Immature natural killer cell (primary cell): ENCODE results near the gene WAC. TPM values are rescaled to one million over a fixed set of nuclear protein-coding genes. Genes with fewer than 3 reads are reported as not detected.
A peak's percentile ranks its signal among the peaks of the same experiment; 100 is the strongest.

Source experiments
- DNase-seq, 3 donors: peaks; one replicate each; pipeline ENCODE4 v3.0.0; 2022; ENCODE audit warnings: mixed read lengths in 1 of 3
- H3K27ac Mint-ChIP-seq, 6 donors: one replicate each; pipeline ENCODE4 v1.8.0; 2020; ENCODE audit warnings: mixed read lengths in 6 of 6, mild to moderate bottlenecking in 5 of 6, inconsistent platforms in 4 of 6, moderate library complexity in 3 of 6
- H3K27me3 Mint-ChIP-seq, 3 donors: one replicate each; pipeline ENCODE4 v1.8.0; 2020 to 2021; ENCODE audit warnings: low read depth in 3 of 3, mild to moderate bottlenecking in 3 of 3, mixed read lengths in 3 of 3, moderate library complexity in 3 of 3, inconsistent platforms in 1 of 3
- H3K36me3 Mint-ChIP-seq, 3 donors: one replicate each; pipeline ENCODE4 v1.8.0; 2020; ENCODE audit warnings: mixed read lengths in 3 of 3, inconsistent platforms in 2 of 3, mild to moderate bottlenecking in 2 of 3
- H3K4me1 Mint-ChIP-seq, 2 donors: one replicate each; pipeline ENCODE4 v1.8.0; 2020; ENCODE audit warnings: inconsistent platforms in 2 of 2, mild to moderate bottlenecking in 2 of 2, mixed read lengths in 2 of 2, moderate library complexity in 1 of 2
- H3K4me3 Mint-ChIP-seq, 5 donors: one replicate each; pipeline ENCODE4 v1.8.0; 2020; ENCODE audit warnings: mild to moderate bottlenecking in 5 of 5, mixed read lengths in 5 of 5, inconsistent platforms in 3 of 5, moderate library complexity in 3 of 5
- H3K9me3 Mint-ChIP-seq, 6 donors: one replicate each; pipeline ENCODE4 v1.8.0; 2020; ENCODE audit warnings: mild to moderate bottlenecking in 6 of 6, mixed read lengths in 6 of 6, inconsistent platforms in 4 of 6, moderate library complexity in 3 of 6
- polyA plus RNA-seq, 3 donors: library from polyadenylated mRNA; unstranded; fragments of 300-500 nt; fragmentation: Illumina TruSeq; gene quantifications; one replicate each; pipeline ENCODE4 v1.2.3, GENCODE V29; 2021

WAC gene
- polyA plus RNA-seq, 3 donors from 2014 or later: 55.8 to 105 (median 62.7) TPM

DNA sequence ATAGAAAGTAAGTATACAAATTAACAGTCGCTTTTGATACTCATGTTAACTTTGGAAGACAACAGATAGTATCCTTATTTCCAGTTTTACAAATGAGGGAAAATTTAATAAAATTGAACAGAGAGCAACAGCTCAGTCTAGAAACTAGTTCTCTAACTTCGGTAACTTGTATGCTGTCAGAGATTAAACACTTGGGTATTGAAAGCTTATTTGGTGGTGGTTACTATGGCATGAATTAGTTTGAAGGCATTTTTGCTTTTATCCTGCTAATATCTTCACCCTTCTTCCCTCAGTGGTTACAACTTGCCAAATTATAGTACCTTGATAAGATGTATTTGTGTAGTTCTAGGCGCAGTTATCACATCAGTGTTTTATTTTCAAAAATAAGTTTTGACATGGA, 7.2 kb downstream of the WAC start:
- H3K27ac Mint-ChIP-seq: peak overlapping the region in 3 of 6 donors; percentile 5 to 48 (median 35)
- H3K27me3 Mint-ChIP-seq: peaks cover 0 to 7% (median 5%) of the 10 kb centered on the region in 3 donors
- peaks cover 5 to 41% (median 11%) of the 10 kb centered on the region in 3 donors for H3K36me3 Mint-ChIP-seq
- no peaks in the 10 kb centered on the region for H3K9me3 Mint-ChIP-seq
- no peak for DNase-seq
- H3K4me3 Mint-ChIP-seq: no peak overlapping the region
- peaks cover 71 to 98% of the 10 kb centered on the region in 2 donors for H3K4me1 Mint-ChIP-seq

DNA sequence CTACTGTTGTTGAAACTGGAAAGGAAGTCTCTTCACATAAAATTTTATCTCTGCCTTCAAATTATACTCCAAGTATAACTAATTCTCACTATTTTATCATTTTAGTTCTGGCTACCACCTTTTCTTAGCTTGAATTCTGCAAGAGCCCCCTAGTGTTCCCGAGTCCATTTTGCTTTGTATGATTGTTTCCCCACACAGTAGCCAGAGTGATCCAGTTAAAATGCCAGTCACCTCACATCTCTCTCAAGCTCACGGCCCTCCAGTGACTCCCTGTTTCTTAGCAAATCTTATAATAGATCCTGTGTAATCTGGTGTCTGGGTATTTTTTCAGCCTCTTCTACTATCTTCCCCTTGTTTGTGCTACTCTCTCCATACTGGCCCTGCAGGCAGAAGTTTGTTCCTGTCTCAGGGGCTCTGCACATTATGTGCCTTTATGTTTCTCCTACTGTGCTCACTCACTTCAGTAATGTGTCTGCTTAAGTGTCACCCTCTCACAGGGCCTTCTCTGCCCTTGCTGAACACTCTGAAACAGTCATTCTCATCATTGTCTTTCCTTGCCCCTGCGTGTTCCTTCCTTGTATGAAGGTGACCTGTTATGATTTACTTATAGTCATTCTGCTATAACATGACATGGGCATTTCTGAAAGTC, 8.9 kb downstream of the WAC start:
- Mint-ChIP-seq H3K27me3 (peaks cover 0 to 5% (median 0%) of the 10 kb centered on the region in 3 donors), H3K4me3 (peak overlapping the region in 1 of 5 donors; percentile 5), H3K27ac (peak overlapping the region in 5 of 6 donors; percentile 5 to 73 (median 18)), H3K9me3 (no peaks in the 10 kb centered on the region), H3K36me3 (peaks cover 0 to 31% (median 3%) of the 10 kb centered on the region in 3 donors), H3K4me1 (peaks cover 70 to 99% of the 10 kb centered on the region in 2 donors)
- DNase-seq: no peak

DNA sequence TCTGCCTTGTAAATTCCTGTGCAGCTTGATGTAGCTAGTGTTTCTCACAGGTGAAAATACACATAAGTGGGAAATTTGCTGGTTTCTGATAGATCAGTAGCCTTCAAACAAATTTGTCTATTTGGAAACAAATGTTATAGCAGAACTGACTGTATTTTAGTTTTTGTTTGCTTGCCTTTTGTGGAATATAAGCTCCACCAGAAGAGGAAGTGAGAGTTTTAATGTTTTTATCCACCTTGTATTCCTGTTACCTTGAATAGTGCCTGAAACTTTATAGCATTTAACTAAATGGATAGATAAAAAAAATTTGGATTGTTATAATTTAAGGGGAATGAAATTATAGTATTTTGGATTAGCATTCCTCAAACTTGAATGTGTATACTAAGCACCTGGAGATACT, 9.8 kb downstream of the WAC start:
- peaks cover 0 to 22% (median 0%) of the 10 kb centered on the region in 3 donors for H3K36me3 Mint-ChIP-seq
- H3K4me1 Mint-ChIP-seq: peaks cover 64 to 99% of the 10 kb centered on the region in 2 donors
- peak overlapping the region in 3 of 6 donors; percentile 9 to 18 (median 12) for H3K27ac Mint-ChIP-seq
- no peak for DNase-seq
- H3K4me3 Mint-ChIP-seq: peak overlapping the region in 1 of 5 donors; percentile 19
- H3K9me3 Mint-ChIP-seq: no peaks in the 10 kb centered on the region
- H3K27me3 Mint-ChIP-seq: peaks cover 0 to 4% (median 0%) of the 10 kb centered on the region in 3 donors

DNA sequence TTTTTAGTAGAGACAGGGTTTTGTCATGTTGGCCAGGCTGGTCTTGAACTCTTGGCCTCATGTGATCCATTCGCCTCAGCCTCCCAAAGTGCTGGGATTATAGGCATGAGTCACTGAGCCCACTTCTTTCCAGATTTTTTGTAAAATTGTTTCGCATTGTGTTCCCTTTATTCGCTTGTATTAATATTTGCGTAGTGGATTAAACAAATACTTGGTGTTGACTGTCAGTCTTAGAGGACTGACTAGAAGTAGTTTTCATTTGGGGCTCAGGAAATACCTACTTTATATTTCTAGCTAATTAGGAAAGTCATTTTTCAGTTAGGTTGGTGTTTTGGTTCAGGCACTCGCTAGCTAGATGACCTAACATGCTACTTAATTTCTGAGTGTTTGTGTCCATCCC, 11.1 kb downstream of the WAC start:
- peaks cover 0 to 23% (median 6%) of the 10 kb centered on the region in 3 donors for H3K36me3 Mint-ChIP-seq
- H3K4me1 Mint-ChIP-seq: peaks cover 64 to 98% of the 10 kb centered on the region in 2 donors
- no peaks in the 10 kb centered on the region for H3K27me3 Mint-ChIP-seq
- no peaks in the 10 kb centered on the region for H3K9me3 Mint-ChIP-seq
- no peak for DNase-seq
- peak overlapping the region in 4 of 6 donors; percentile 25 to 71 (median 52) for H3K27ac Mint-ChIP-seq
- no peak overlapping the region for H3K4me3 Mint-ChIP-seq

DNA sequence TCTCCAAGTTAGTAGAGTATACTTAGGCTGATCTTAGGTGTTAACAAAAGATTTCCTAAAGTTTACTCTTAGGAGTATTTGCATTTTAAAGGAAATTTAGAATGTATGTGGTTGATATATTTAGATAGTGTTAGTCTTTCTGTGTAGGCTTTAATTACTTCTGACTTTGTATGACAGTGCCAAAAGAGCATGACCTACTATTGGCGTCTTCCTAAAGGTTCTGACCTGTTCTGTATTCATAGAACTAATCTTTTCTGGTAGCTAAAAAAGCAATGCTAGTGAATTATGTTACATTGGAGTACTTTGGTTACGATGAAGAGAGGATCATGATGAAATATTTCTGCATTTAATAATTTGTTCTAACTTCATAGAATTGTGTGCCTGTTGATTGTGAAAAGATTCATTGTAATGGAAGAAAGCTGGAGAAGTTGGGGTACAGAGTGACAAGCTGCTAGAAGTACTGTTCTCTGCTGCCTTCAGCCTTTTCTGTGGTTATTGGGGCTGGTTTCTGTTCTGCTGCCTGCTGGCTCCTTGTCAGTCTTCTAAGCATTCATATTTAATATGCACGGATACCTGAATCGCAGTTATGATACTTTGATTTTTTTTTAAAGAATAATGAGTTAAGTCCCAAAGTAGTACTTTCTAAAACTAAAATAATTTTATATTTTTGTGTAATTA, 13.2 kb downstream of the WAC start:
- Mint-ChIP-seq H3K27me3 (no peaks in the 10 kb centered on the region), H3K4me3 (peak overlapping the region in 2 of 5 donors; percentile 1 to 5), H3K9me3 (no peaks in the 10 kb centered on the region), H3K27ac (peak overlapping the region; percentile 4 to 78 (median 44)), H3K4me1 (peaks cover 70 to 98% of the 10 kb centered on the region in 2 donors), H3K36me3 (peaks cover 0 to 24% (median 10%) of the 10 kb centered on the region in 3 donors)
- no peak for DNase-seq

DNA sequence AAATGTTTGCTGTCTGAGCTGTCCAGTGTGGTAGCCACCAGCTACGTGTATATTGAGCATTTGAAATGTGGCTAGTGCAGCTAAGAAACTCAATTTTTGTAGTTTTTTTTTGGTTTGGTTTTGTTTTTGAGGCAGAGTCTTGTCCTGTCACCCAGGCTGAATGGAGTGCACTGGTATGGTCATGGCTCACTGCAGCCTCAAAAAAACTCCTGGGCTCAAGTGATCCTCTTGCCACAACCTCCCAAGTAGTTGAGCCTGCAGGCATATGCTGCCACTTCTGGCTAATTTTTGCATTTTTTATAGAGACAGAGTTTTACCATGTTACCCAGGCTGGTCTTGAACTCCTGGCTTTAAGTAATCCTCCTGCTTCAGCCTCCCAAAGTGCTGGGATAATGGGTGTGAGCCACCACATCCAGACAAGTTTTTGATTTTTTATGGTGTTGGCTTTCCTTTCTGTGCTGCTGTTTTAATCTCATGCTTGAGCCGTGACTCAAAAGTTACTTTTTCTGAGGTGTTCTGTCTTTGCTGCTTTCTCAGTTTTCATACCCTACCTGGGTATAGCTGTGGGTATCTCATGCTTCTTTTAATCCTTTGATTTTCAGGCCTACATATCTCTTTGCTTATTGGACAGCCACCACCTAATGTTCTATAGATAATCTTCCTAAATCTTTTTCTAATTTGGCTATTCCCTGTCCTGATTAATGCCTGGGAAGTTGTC, 16.0 kb downstream of the WAC start:
- no peak for DNase-seq
- peaks cover 78 to 98% of the 10 kb centered on the region in 2 donors for H3K4me1 Mint-ChIP-seq
- peak overlapping the region in 5 of 6 donors; percentile 22 to 74 (median 47) for H3K27ac Mint-ChIP-seq
- peak overlapping the region in 1 of 5 donors; percentile 27 for H3K4me3 Mint-ChIP-seq
- H3K9me3 Mint-ChIP-seq: no peaks in the 10 kb centered on the region
- H3K36me3 Mint-ChIP-seq: peaks cover 7 to 20% (median 10%) of the 10 kb centered on the region in 3 donors
- no peaks in the 10 kb centered on the region for H3K27me3 Mint-ChIP-seq

DNA sequence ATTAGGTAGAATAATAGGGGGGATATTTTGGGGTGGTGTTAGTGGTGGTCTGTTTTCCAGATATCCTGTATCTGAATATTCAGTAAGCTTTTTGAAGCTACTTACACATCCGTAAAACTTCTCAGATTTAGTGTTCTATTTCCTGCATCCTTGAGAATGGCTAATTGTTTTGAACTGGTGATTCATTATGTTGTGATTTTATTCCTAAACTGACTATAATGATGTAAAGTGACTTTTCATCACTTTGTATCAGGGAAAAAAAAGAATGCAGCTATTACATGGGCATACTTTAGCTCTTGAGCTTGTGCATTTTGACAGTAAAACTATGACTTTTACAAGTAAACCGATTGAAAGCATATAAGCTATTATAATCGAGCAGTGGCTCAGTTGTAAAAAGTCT, 18.2 kb downstream of the WAC start:
- Mint-ChIP-seq H3K27ac (peak overlapping the region; percentile 7 to 81 (median 40)), H3K27me3 (no peaks in the 10 kb centered on the region), H3K4me1 (peaks cover 86 to 98% of the 10 kb centered on the region in 2 donors), H3K9me3 (no peaks in the 10 kb centered on the region), H3K4me3 (peak overlapping the region; percentile 4 to 54 (median 25)), H3K36me3 (peaks cover 10 to 33% (median 10%) of the 10 kb centered on the region in 3 donors)
- no peak for DNase-seq

DNA sequence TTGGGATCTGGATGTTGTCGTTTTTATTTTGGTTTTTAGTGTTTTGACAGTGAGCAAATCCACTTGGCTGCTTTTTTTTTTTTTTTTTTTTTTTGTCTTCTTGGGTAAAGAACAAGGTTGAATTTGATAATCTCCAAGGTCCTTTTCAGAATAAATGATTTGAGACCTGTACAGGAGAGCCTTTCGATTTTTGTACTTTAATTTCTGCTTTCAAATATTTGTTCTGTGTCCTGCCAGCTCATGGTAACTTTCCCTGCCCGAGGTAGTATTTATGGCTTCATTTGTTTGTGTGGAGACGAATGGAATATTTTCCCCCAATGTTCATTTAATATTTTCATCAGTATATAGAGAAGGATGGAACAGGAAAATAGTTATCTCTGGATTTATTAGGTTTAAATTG, 19.9 kb downstream of the WAC start:
- Mint-ChIP-seq H3K4me1 (peaks cover 96 to 98% of the 10 kb centered on the region in 2 donors), H3K4me3 (peak overlapping the region; percentile 8 to 59 (median 37)), H3K36me3 (peaks cover 10 to 38% (median 10%) of the 10 kb centered on the region in 3 donors), H3K9me3 (no peaks in the 10 kb centered on the region), H3K27me3 (peaks cover 0 to 2% (median 0%) of the 10 kb centered on the region in 3 donors), H3K27ac (peak overlapping the region; percentile 0 to 73 (median 61))
- DNase-seq: no peak

DNA sequence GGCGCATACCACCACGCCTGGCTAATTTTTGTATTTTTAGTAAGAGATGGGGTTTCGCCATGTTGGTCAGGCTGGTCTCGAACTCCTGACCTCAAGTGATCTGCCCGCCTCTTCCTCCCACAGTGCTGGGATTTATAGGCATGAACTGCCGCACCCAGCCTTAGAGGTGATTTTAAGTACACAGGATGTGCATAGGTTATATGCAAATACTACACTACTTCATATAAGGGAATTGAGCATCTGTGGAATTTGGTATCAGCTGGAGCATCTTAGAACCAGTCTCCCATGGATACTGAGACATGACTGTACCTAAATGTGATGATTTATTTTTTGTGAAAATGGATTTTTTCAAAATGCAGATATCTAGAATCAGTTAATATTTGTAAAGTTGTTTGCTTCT, 21.1 kb downstream of the WAC start:
- H3K4me1 Mint-ChIP-seq: peaks cover 96 to 98% of the 10 kb centered on the region in 2 donors
- H3K36me3 Mint-ChIP-seq: peaks cover 6 to 33% (median 10%) of the 10 kb centered on the region in 3 donors
- no peak for DNase-seq
- H3K4me3 Mint-ChIP-seq: peak overlapping the region in 3 of 5 donors; percentile 12 to 55 (median 54)
- H3K27ac Mint-ChIP-seq: peak overlapping the region in 4 of 6 donors; percentile 41 to 78 (median 72)
- no peaks in the 10 kb centered on the region for H3K9me3 Mint-ChIP-seq
- peaks cover 0 to 2% (median 0%) of the 10 kb centered on the region in 3 donors for H3K27me3 Mint-ChIP-seq

DNA sequence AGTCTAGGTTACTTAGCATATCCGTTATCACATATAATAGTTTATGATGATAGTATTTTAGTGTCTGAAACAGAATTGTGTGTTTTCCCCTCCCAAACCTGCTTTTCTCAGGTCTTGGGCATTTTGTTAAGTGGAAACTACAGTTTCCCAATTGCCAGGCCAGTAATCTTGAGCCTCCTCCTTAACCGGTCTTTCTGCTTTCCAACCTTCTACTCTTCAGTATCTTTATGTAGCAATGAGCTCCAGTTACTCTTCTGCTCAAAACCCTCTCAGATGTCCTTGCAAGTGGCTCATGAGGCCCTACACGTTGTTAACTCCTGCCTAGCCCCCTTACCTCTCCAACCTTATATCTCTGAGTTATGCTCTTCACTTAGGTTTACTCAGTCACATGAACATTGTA, 22.0 kb downstream of the WAC start:
- Mint-ChIP-seq H3K36me3 (peaks cover 8 to 28% (median 10%) of the 10 kb centered on the region in 3 donors), H3K4me3 (peak overlapping the region in 3 of 5 donors; percentile 2 to 42 (median 21)), H3K27me3 (peaks cover 0 to 2% (median 0%) of the 10 kb centered on the region in 3 donors), H3K4me1 (peaks cover 96 to 98% of the 10 kb centered on the region in 2 donors), H3K27ac (peak overlapping the region; percentile 3 to 81 (median 72)), H3K9me3 (no peaks in the 10 kb centered on the region)
- DNase-seq: no peak

DNA sequence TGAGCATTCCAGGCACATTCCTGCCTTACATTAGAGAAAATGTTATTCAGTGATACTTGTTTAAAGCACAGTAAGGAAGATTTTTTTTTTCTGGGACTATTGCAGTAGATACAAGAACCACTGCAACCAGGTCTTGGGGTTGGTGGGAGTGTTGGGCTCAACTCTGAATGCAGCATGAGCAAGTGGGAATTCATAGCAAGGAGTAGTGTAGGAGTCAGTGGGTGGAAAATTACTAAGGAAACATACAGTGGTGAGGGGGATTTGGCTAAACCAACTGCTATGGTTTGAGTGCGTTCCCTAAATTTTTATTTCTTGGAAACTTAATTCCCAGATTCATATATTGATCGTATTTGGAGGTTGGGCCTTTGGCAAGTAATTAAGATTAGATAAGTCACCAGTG, 22.4 kb downstream of the WAC start:
- peak overlapping the region; percentile 41 to 81 (median 68) for H3K27ac Mint-ChIP-seq
- peaks cover 0 to 2% (median 0%) of the 10 kb centered on the region in 3 donors for H3K27me3 Mint-ChIP-seq
- no peak for DNase-seq
- H3K4me1 Mint-ChIP-seq: peaks cover 96 to 98% of the 10 kb centered on the region in 2 donors
- no peaks in the 10 kb centered on the region for H3K9me3 Mint-ChIP-seq
- H3K36me3 Mint-ChIP-seq: peaks cover 4 to 24% (median 10%) of the 10 kb centered on the region in 3 donors
- H3K4me3 Mint-ChIP-seq: peak overlapping the region; percentile 3 to 31 (median 5)

DNA sequence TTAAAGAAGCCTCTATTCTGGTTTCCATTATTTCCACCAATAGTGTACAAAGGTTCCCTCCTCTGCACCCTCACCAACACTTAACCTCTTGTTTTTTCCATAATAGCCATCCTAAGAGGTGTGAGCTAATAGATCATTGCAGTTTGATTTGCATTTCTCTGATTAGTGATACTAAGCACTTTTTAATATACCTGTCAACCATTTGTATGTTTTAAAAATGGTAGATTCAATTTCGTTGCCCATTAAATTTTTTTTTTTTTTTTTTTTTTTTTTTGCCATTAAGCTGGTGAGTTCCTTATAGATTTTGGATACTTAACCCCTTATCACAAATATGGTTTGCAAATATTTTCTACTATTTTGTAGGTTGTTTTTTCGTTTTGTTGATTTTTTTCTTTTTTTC, 23.2 kb downstream of the WAC start:
- Mint-ChIP-seq H3K4me3 (no peak overlapping the region), H3K36me3 (peaks cover 4 to 27% (median 10%) of the 10 kb centered on the region in 3 donors), H3K4me1 (peaks cover 96 to 98% of the 10 kb centered on the region in 2 donors), H3K27me3 (peaks cover 0 to 2% (median 0%) of the 10 kb centered on the region in 3 donors), H3K27ac (no peak overlapping the region), H3K9me3 (no peaks in the 10 kb centered on the region)
- DNase-seq: no peak

DNA sequence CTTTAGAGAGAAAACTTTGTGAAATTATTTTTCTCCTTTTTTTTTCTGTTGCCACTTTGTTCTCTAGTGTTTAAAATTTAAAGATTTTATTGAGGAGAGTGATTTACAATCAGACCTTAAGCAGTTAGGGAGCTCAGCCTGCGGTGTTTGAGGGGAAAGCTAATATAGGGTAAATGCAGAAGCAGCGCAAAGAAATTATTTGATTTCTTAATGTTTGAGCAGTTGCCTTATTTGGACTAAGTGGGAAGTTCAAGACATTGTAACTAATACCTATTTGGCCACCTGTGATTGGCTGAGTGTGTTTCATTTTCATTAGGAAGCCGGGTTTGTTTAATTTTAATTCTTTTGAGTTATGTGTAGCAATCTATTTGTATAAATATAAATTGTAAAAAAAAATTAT, 25.3 kb downstream of the WAC start:
- H3K27ac Mint-ChIP-seq: peak overlapping the region in 1 of 6 donors; percentile 33
- H3K9me3 Mint-ChIP-seq: no peaks in the 10 kb centered on the region
- H3K27me3 Mint-ChIP-seq: peaks cover 0 to 5% (median 0%) of the 10 kb centered on the region in 3 donors
- peaks cover 4 to 29% (median 4%) of the 10 kb centered on the region in 3 donors for H3K36me3 Mint-ChIP-seq
- peaks cover 94 to 98% of the 10 kb centered on the region in 2 donors for H3K4me1 Mint-ChIP-seq
- H3K4me3 Mint-ChIP-seq: peak overlapping the region in 2 of 5 donors; percentile 5 to 12
- no peak for DNase-seq
